ENCODE data around the gene FAXC. TPM values are rescaled to one million over a fixed set of nuclear protein-coding genes. Genes with fewer than 3 reads are reported as not detected.

Gene FAXC
- total RNA-seq, 1 donor from 2014 or later: 6.6 TPM

DNA sequence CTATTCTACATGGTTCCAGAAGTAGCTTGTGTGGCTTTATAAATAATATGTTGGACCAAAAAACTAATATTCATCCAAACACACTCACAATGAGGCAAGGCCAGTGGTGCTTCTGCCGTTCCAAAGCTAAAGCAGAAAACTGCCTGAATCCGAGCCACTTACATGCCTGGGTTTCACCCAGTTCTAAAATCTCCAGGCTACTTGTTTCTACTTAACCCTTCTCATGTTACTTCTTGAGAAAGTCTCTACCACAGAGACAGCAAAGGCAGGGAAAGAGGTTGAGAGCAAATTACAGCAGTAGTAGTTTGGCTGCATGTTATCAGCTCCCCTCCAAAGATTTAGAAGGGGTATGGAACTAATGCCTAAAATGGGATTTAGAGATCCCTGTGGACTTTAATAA lies 62.0 kb downstream of the FAXC start:
- no peak for DNase-seq (ENCODE audit: extremely low spot score in 2 of 2)
- H3K27me3 ChIP-seq: no peaks in the 10 kb centered on the region
- no peaks in the 10 kb centered on the region for H3K4me1 ChIP-seq
- no peaks in the 10 kb centered on the region for H3K36me3 ChIP-seq
- no peak overlapping the region for H3K4me3 ChIP-seq
- no peaks in the 10 kb centered on the region for H3K9me3 ChIP-seq
- intact Hi-C loops (cut with DNase I): no loop called here
- H3K27ac ChIP-seq: no peak overlapping the region
- TF ChIP-seq POLR2AphosphoS5 (IDR thresholded peaks at IDR 0.05; ENCODE audit: insufficient read depth in 1 of 2, low read depth in 1 of 2) (no peak), POLR2A (IDR thresholded peaks at IDR 0.05) (no peak)
- TF ChIP-seq, protein P1, sequence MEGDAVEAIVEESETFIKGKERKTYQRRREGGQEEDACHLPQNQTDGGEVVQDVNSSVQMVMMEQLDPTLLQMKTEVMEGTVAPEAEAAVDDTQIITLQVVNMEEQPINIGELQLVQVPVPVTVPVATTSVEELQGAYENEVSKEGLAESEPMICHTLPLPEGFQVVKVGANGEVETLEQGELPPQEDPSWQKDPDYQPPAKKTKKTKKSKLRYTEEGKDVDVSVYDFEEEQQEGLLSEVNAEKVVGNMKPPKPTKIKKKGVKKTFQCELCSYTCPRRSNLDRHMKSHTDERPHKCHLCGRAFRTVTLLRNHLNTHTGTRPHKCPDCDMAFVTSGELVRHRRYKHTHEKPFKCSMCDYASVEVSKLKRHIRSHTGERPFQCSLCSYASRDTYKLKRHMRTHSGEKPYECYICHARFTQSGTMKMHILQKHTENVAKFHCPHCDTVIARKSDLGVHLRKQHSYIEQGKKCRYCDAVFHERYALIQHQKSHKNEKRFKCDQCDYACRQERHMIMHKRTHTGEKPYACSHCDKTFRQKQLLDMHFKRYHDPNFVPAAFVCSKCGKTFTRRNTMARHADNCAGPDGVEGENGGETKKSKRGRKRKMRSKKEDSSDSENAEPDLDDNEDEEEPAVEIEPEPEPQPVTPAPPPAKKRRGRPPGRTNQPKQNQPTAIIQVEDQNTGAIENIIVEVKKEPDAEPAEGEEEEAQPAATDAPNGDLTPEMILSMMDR (IDR thresholded peaks at IDR 0.05): no peak

DNA sequence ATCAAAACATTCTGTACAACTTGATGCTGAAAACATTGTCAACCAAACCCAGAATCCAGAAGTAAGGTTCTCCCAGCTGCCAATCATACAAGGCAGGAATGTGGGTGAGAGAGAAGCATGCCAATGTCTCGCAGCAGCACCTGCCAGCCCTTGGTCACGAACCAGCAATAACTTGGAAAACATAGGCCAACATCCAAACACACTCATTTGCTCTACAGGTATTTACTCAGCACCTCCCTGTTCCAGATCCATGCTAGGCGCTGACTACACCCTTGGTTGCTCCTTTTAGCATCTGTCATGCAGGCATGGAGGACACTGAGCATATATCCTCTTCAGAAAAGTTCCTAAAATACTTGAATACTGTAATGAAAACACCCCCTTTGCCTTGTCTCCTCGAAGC lies 63.6 kb downstream of the FAXC start:
- Histone ChIP-seq H3K9me3 (no peaks in the 10 kb centered on the region), H3K4me1 (no peaks in the 10 kb centered on the region), H3K27me3 (no peaks in the 10 kb centered on the region), H3K36me3 (no peaks in the 10 kb centered on the region), H3K4me3 (no peak overlapping the region), H3K27ac (no peak overlapping the region)
- no peak for TF ChIP-seq POLR2A (IDR thresholded peaks at IDR 0.05)
- TF ChIP-seq, protein P1 (IDR thresholded peaks at IDR 0.05): no peak
- TF ChIP-seq POLR2AphosphoS5 (IDR thresholded peaks at IDR 0.05; ENCODE audit: insufficient read depth in 1 of 2, low read depth in 1 of 2): no peak
- intact Hi-C loops (cut with DNase I): no loop called here
- DNase-seq (ENCODE audit: extremely low spot score in 2 of 2): no peak

DNA sequence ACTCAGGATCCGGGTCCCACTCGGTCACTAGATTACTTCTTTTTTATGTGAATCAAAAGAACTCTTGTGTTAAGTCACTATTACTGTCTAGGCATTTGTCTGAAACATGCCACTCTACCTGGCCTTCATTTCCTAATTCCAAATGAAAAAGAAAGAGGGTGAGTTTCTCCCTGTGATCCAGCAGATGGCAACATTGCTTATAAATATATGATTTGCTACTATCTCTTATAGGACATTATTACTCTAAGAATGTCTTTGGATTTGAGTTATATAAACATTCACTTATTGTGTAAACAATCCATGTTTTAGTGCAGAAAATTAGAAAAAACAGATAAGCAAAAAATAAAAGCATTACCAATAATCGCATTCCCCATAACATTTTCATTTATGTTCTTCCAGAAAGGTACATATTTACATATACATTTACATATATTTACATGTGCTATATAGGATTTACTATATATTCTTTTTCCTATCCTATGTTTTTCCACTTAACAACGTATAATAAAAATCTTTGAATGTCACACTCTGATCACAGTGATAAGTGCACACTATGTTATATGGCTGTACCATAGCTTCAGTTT lies 66.9 kb downstream of the FAXC start:
- Histone ChIP-seq H3K9me3 (no peaks in the 10 kb centered on the region), H3K36me3 (no peaks in the 10 kb centered on the region), H3K4me1 (no peaks in the 10 kb centered on the region), H3K27me3 (no peaks in the 10 kb centered on the region), H3K4me3 (no peak overlapping the region), H3K27ac (no peak overlapping the region)
- TF ChIP-seq POLR2A (IDR thresholded peaks at IDR 0.05) (no peak), POLR2AphosphoS5 (IDR thresholded peaks at IDR 0.05; ENCODE audit: insufficient read depth in 1 of 2, low read depth in 1 of 2) (no peak)
- TF ChIP-seq, protein P1 (IDR thresholded peaks at IDR 0.05): no peak
- intact Hi-C loops (cut with DNase I): no loop called here
- no peak for DNase-seq (ENCODE audit: extremely low spot score in 2 of 2)

DNA sequence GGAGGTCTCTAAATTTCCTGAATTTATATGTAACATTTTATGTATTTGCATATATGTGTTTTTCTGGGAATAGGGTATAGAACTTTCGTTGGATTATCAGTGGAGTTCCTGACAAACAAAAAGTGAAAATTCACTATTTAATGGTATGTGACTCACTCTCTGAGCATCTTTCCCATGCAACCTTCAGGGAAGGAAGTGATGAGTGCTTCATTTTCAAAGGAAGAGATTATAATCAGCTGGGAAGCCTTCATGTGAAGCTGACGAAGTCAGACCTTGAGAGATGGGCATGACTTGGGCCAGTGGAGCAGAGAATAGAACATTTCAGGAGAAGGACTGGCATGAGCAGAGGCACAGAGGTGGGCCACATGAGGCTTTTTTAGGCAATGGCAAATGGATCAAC lies 72.7 kb downstream of the FAXC start:
- no peaks in the 10 kb centered on the region for H3K36me3 ChIP-seq
- no peak overlapping the region for H3K27ac ChIP-seq
- no peaks in the 10 kb centered on the region for H3K9me3 ChIP-seq
- intact Hi-C loops (cut with DNase I): no loop called here
- H3K4me1 ChIP-seq: no peaks in the 10 kb centered on the region
- TF ChIP-seq, protein P1 (IDR thresholded peaks at IDR 0.05): no peak
- TF ChIP-seq POLR2A (IDR thresholded peaks at IDR 0.05) (no peak), POLR2AphosphoS5 (IDR thresholded peaks at IDR 0.05; ENCODE audit: insufficient read depth in 1 of 2, low read depth in 1 of 2) (no peak)
- no peaks in the 10 kb centered on the region for H3K27me3 ChIP-seq
- no peak for DNase-seq (ENCODE audit: extremely low spot score in 2 of 2)
- H3K4me3 ChIP-seq: no peak overlapping the region

DNA sequence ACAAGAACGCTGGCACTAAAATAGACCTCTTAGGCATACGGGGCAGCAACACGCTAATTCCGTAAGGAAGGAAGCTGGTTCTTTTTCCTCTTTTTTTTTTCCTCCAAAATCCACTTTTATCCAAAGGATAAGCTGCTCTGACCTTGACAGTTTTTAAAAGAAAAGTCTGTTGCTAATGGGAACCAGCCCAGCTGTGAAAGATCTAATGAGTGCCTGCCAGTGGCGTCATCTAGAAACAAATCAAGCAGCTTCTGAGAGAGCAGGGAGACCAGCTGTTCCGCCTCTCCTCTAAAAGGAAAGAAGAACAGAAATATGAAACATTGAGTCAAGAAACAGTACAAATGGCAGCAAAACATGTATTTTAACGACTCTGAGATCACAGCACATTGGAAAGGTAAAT lies 78.6 kb downstream of the FAXC start:
- no peak for DNase-seq (ENCODE audit: extremely low spot score in 2 of 2)
- no peak for TF ChIP-seq POLR2A (IDR thresholded peaks at IDR 0.05)
- no peak for TF ChIP-seq POLR2AphosphoS5 (IDR thresholded peaks at IDR 0.05; ENCODE audit: insufficient read depth in 1 of 2, low read depth in 1 of 2)
- TF ChIP-seq, protein P1 (IDR thresholded peaks at IDR 0.05): no peak
- H3K36me3 ChIP-seq: no peaks in the 10 kb centered on the region
- H3K9me3 ChIP-seq: no peaks in the 10 kb centered on the region
- no peaks in the 10 kb centered on the region for H3K27me3 ChIP-seq
- H3K4me1 ChIP-seq: no peaks in the 10 kb centered on the region
- H3K4me3 ChIP-seq: no peak overlapping the region
- intact Hi-C loops (cut with DNase I): no loop called here
- H3K27ac ChIP-seq: no peak overlapping the region
